ENCODE results near the gene LRRFIP1. TPM values are rescaled to one million over a fixed set of nuclear protein-coding genes. Genes with fewer than 3 reads are reported as not detected.
"Not testable (repeated sequence)": the region's sequence is repeated elsewhere in the genome, so short reads cannot be mapped to it uniquely, and the experiment has no call there.

Gene LRRFIP1
- polyA plus RNA-seq, 1 donor from 2014 or later: 123 TPM

DNA sequence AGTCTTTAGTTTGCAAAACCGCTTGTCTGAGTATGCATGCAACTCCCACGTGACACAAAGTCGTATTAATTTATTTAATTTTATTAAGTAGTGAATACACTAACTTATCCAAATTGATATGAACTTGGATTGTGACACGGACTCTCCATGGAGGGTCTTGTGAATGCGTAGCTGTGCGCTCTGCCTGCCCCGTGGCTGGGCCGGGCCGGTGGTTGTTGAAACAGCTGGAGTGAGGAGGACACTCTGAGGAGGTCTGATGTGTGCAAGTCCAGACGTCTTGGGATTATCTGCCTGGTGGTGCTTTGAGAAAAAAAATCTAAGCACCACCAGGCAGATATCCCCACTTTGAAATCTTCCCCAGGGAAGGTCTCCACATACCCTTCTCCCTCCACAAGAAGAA, 130.2 kb downstream of the LRRFIP1 start:
- H3K27ac Mint-ChIP-seq: no peak overlapping the region
- no peak overlapping the region for H3K4me3 Mint-ChIP-seq
- no peaks in the 10 kb centered on the region for H3K27me3 Mint-ChIP-seq
- peaks cover 6% of the 10 kb centered on the region for H3K36me3 Mint-ChIP-seq
- no peaks in the 10 kb centered on the region for H3K9me3 Mint-ChIP-seq
- peaks cover 0 to 7% (median 2%) of the 10 kb centered on the region in 3 donors for H3K4me1 Mint-ChIP-seq

DNA sequence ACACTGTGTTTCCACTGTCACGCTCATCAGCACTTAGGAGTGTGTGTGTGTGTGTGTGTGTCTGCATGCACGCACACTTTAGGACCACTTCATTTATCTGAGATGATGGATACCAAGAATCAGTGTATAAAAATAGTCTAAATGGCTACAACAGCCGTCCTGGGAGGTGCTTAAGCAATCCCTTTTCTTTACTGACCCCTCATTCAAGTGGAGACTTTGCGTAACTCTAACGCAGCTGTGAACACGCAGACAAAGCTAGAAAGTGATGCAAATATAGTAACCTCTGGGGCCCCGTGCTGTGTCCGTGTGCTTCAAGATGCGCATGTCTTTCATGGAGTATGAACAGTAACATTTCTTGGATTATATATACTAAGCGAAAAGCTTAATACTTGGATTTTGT, 130.8 kb downstream of the LRRFIP1 start:
- Mint-ChIP-seq H3K27me3 (no peaks in the 10 kb centered on the region), H3K27ac (peak overlapping the region in 1 of 3 donors; percentile 47), H3K4me1 (peaks cover 0 to under 1% (median 0%) of the 10 kb centered on the region in 3 donors), H3K4me3 (no peak overlapping the region), H3K9me3 (no peaks in the 10 kb centered on the region), H3K36me3 (peaks cover 6% of the 10 kb centered on the region)

DNA sequence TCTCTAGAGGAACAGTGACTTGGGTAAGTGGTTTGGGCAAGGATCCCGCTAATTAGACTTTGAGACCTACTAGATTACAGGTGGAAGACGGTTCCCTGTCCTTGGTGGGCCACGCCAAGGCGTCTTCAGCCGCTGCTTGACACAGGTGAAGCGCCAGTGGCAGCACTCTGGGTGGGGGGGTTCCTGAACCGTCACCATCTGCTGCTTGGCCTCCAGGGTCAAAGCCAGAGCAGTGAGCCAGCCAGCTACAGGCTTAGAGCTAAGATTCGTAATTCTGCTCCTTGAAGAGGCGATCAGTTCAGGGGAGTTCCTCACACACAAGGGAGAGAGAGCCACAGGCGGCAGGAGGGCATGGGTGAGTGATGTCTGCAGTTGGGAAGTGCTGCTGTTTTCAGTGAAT, 131.8 kb downstream of the LRRFIP1 start:
- no peaks in the 10 kb centered on the region for H3K27me3 Mint-ChIP-seq
- H3K4me1 Mint-ChIP-seq: no peaks in the 10 kb centered on the region
- H3K9me3 Mint-ChIP-seq: no peaks in the 10 kb centered on the region
- no peak overlapping the region for H3K27ac Mint-ChIP-seq
- H3K36me3 Mint-ChIP-seq: peaks cover 9% of the 10 kb centered on the region
- no peak overlapping the region for H3K4me3 Mint-ChIP-seq

DNA sequence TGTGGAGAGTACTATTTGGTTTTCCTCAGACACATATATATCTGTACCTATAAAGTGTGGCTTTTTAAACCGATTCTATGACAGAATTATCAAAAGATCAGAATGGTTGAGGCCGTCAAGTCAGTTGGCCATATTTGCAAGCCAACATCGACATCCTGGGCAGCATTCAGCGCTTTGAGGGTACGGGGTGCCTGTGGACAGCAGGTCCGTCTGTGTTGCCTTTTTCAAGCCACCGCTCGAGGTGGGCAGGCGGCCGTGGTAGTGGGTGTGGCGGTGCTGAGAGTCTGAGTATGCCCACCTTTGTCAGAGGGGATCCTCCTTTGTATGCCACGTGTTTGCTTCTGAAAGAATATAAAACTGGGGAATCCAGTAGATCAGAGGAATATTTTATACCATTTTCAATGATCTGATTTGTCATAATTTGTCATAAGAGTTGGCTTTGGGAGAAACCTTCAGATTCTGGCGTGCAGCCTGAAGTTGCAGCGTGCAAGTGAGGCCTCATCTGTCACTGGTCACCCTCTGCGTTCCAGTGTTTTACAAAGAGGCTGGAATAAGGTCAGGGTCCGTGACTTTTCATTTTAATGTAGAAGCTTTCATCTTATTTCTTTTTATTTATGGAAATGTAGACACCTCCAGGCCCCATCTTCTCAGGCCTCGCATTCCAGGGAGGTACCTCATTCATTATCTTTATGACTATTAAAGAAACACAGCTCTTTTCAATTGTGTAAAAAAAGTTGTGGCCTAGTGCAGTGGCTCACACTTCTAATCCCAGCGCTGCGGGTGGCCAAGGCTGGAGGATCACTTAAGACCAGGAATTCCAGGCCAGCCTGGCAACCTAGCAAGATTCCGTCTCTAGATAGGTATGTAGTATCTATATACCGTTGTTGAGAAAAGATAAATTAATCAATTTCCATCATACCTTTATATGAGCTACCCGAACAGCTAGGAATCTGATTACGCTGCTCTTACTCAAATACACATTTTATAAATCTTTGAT, 133.4 kb downstream of the LRRFIP1 start:
- H3K9me3 Mint-ChIP-seq: no peaks in the 10 kb centered on the region
- H3K27ac Mint-ChIP-seq: peak overlapping the region in 1 of 3 donors; percentile 25
- H3K36me3 Mint-ChIP-seq: peaks cover 8% of the 10 kb centered on the region
- H3K4me3 Mint-ChIP-seq: peak overlapping the region in 1 of 4 donors; percentile 27
- no peaks in the 10 kb centered on the region for H3K27me3 Mint-ChIP-seq
- H3K4me1 Mint-ChIP-seq: peaks cover 0 to 1% (median 0%) of the 10 kb centered on the region in 3 donors

DNA sequence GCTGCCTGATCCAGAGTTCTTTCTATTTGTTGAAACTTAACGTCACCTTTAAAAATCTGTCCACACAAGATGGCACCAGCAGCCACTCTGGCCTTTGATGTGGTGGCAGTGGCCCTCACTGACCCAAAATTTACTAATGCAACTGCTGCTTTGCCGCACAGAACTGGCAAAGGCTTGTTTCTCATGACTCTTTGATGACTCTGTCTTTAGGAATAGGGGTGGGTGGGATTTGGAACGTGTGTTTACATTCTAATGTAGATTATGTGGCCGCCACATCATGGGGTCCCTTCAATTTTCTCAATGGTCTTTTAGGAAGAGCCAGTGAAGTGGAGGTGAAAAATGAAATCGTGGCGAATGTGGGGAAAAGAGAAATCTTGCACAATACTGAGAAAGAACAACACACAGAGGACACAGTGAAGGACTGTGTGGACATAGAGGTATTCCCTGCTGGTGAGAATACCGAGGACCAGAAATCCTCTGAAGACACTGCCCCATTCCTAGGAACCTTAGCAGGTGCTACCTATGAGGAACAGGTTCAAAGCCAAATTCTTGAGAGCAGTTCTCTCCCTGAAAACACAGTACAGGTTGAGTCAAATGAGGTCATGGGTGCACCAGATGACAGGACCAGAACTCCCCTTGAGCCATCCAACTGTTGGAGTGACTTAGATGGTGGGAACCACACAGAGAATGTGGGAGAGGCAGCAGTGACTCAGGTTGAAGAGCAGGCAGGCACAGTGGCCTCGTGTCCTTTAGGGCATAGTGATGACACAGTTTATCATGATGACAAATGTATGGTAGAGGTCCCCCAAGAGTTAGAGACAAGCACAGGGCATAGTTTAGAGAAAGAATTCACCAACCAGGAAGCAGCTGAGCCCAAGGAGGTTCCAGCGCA, 135.2 kb downstream of the LRRFIP1 start:
- not testable (repeated sequence) for H3K27me3 Mint-ChIP-seq, H3K36me3 Mint-ChIP-seq, H3K4me1 Mint-ChIP-seq, H3K9me3 Mint-ChIP-seq, H3K4me3 Mint-ChIP-seq
- H3K27ac Mint-ChIP-seq: peak overlapping the region in 1 of 3 donors; percentile 37

DNA sequence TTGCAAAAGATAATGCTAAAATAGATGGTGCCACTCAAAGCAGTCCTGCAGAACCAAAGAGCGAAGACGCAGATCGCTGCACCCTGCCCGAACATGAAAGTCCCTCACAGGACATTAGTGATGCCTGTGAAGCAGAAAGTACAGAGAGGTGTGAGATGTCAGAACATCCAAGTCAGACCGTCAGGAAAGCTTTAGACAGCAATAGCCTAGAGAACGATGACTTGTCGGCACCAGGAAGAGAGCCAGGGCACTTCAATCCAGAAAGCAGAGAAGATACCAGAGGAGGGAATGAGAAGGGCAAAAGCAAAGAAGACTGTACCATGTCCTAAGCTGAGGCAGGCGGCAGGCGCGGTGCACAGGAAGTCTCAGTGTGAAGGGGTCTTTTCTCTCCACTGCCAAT, 136.4 kb downstream of the LRRFIP1 start:
- Mint-ChIP-seq H3K4me3 (no peak overlapping the region), H3K36me3 (peaks cover 5% of the 10 kb centered on the region), H3K27me3 (no peaks in the 10 kb centered on the region), H3K9me3 (no peaks in the 10 kb centered on the region), H3K27ac (no peak overlapping the region), H3K4me1 (peaks cover 0 to 1% (median 0%) of the 10 kb centered on the region in 3 donors)

DNA sequence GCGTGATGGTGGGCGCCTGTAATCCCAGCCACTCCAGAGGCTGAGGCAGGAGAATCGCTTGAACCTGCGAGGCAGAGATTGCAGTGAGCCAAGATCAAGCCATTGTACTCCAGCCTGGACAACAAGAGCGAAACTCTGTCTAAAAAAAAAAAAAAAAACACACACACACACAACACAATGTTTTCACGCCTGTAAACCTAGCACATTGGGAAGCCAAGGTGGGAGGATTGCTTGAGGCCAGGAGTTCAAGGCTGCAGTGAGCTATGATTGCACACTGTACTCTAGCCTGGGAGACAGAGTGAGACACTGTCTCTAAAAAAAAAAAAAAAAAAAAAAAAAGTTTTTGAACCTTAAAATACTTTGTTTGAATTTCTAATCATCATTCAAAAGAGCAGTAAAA, 137.7 kb downstream of the LRRFIP1 start:
- not testable (repeated sequence) for H3K9me3 Mint-ChIP-seq, H3K4me1 Mint-ChIP-seq, H3K27me3 Mint-ChIP-seq, H3K36me3 Mint-ChIP-seq, H3K27ac Mint-ChIP-seq, H3K4me3 Mint-ChIP-seq

DNA sequence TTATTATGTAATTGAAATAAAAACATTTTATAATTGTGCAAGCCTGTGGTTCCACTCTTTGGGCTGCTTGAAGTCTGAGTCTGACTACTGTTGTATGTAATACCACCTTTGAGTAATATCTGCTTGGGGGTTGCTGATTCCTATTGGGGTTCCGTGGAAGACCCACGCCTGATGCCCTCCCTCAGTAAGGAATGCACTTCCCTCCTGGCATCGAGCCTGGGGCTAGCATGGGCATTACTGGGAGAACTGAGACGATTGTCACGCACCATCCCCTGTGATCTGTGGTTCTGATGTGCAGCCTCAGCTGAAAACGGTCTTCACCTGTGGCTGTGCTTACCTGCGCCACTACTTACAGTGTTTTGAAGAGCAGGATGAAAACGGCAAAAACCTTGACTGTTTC, 138.5 kb downstream of the LRRFIP1 start:
- Mint-ChIP-seq H3K4me1 (peaks cover 0 to 1% (median 0%) of the 10 kb centered on the region in 3 donors), H3K36me3 (peaks cover 5% of the 10 kb centered on the region), H3K9me3 (no peaks in the 10 kb centered on the region), H3K27ac (peak overlapping the region in 1 of 3 donors; percentile 28), H3K4me3 (no peak overlapping the region), H3K27me3 (no peaks in the 10 kb centered on the region)

DNA sequence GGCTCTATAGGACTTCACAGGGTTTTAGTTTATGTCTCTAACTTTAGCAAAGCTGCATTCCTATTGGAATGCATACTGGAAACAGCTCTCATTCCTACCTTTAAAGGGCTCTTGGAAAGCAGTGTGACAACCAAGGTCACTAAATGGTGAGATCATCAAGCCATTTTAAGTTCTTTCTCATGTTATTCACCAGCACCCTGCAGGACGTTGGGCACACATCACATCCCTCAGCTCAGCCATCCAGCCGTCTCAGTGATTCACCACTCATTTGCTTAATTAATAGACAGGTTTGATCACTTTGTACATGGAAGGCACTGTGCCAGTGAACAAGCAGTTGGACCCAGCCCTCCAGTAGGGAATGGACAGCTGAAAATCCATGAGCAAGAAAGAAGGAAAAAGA, 139.0 kb downstream of the LRRFIP1 start:
- Mint-ChIP-seq H3K4me3 (no peak overlapping the region), H3K4me1 (peaks cover 0 to 1% (median 0%) of the 10 kb centered on the region in 3 donors), H3K36me3 (peaks cover 5% of the 10 kb centered on the region), H3K9me3 (no peaks in the 10 kb centered on the region), H3K27ac (peak overlapping the region in 1 of 3 donors; percentile 28), H3K27me3 (no peaks in the 10 kb centered on the region)

DNA sequence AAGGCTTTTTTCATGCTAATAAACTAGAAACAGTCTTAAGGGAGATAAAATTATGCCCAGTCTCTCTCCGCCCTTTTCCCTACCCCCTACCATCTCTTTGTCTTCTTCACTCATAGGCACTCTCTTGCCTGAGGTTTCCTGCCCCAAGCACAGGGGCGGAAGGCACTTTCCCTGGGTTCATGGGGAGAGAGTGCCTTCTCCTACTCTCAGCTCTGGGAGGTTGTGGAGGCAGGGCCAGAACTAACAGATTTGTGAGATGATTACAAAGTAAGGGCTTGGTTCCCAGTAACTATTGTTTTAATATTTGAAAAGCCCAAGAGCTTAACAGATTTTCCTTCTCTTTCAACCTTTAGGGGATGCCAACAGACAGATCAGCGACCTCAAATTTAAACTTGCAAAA, 145.1 kb downstream of the LRRFIP1 start:
- H3K4me3 Mint-ChIP-seq: no peak overlapping the region
- no peaks in the 10 kb centered on the region for H3K4me1 Mint-ChIP-seq
- H3K36me3 Mint-ChIP-seq: peaks cover 11% of the 10 kb centered on the region
- H3K27ac Mint-ChIP-seq: no peak overlapping the region
- no peaks in the 10 kb centered on the region for H3K27me3 Mint-ChIP-seq
- H3K9me3 Mint-ChIP-seq: no peaks in the 10 kb centered on the region

DNA sequence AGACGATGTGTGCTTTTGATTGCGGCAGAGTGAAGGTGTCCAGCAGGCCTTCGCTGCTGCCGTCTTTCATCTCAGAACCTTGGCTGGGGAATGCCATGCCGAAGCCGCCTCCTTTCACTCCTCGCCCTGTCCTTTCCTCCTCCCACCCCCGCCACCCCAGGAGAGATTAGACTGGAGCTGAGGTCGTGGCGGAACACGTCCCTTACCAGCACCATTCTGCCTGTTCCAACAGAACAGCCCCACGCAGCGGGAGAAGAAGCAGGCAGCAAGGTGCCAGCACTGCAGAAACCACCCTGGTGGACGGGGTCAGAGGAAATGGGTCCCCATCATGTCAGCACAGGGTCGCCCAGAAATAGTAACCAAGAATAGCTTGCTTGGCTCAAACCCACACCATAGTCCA, 146.4 kb downstream of the LRRFIP1 start:
- H3K27ac Mint-ChIP-seq: no peak overlapping the region
- no peaks in the 10 kb centered on the region for H3K4me1 Mint-ChIP-seq
- no peaks in the 10 kb centered on the region for H3K27me3 Mint-ChIP-seq
- no peak overlapping the region for H3K4me3 Mint-ChIP-seq
- H3K9me3 Mint-ChIP-seq: peaks cover 0 to 1% (median 0%) of the 10 kb centered on the region in 3 donors
- peaks cover 14% of the 10 kb centered on the region for H3K36me3 Mint-ChIP-seq

DNA sequence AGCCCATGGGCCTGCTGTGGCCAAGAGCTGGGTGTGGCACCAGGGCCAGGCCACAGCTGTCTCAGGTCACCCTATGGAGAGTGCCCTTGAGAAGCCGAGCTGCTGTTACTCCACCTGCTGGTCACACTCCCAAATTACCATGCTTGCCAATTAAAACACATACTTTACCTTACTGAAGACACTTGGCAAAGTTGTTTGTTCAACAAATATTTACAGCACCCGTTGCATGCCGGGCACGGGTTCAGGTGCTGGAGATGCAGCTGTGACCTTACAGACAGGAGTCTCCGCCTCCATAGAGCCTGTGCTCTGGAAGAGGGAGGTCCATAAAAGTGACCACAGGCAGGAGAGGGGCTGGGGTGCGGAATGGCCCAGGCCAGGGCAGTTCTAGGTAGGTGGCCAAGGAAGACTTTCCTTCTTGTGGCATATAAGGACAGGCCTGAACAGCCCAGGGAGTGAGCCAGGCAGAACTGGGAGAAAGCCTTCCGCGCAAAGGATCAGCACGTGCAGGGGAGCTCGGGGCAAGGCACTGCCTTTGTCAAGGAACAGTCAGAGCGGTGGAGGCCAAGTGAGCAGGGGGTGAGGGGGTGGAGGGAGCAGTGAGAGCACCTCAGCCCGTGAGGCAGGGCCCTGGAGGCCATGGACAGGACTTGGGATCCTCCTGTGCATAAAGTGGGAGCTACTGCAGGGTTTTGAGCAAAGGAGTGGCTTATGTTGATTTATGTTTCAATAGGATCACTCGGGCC, 147.6 kb downstream of the LRRFIP1 start:
- Mint-ChIP-seq H3K4me3 (peak overlapping the region in 1 of 4 donors; percentile 84), H3K9me3 (peaks cover 0 to 1% (median 0%) of the 10 kb centered on the region in 3 donors), H3K27ac (peak overlapping the region in 2 of 3 donors; percentile 29 to 67), H3K27me3 (no peaks in the 10 kb centered on the region), H3K4me1 (no peaks in the 10 kb centered on the region), H3K36me3 (peaks cover 20% of the 10 kb centered on the region)

DNA sequence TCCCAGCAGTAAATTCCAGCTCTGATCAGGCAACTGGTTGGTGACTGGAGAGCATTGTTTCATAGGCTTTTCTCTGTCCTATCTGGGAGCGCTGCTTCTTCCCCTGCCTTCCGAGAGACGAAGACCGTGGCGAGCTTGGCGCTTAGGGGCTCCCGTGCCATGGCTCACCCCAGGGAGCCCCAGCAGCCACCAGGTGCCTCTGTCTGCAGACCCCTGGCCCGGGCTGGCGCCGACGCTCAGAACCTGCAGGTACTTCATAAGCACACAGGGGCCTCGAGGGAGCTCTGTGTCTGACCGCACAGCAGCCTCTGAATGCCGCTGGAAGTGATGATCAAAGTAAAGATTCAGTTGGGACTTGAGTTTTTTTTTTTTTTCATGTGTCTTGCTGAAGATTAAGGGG, 152.1 kb downstream of the LRRFIP1 start:
- no peak overlapping the region for H3K27ac Mint-ChIP-seq
- peaks cover 0 to 5% (median 3%) of the 10 kb centered on the region in 3 donors for H3K9me3 Mint-ChIP-seq
- H3K4me1 Mint-ChIP-seq: no peaks in the 10 kb centered on the region
- no peak overlapping the region for H3K4me3 Mint-ChIP-seq
- peaks cover 37% of the 10 kb centered on the region for H3K36me3 Mint-ChIP-seq
- H3K27me3 Mint-ChIP-seq: no peaks in the 10 kb centered on the region

DNA sequence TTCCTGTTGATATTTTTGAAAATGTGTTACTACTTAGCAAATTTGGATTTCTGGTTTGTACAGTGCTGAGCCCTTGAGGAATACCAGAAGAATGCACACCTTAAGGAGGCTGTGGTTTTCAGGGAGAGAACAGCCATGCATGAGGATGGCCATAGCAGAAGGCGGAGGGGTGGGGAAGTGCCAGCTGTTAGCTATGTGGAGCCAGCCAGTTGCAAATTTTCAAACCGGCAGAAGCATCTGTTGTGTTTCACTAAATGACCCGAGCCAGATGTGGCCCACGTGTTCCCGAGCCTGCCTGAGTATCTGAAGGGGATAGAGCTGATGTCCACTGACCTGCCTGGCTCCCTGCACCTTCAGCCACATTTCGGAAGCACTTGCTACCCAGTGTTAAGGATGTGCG, 154.8 kb downstream of the LRRFIP1 start:
- H3K27ac Mint-ChIP-seq: no peak overlapping the region

More for the DNA sequence above, 154.8 kb downstream of the LRRFIP1 start:
- Mint-ChIP-seq H3K9me3 (peaks cover 3 to 13% (median 5%) of the 10 kb centered on the region in 3 donors), H3K27me3 (no peaks in the 10 kb centered on the region), H3K4me3 (peak overlapping the region in 1 of 4 donors; percentile 74), H3K4me1 (no peaks in the 10 kb centered on the region), H3K36me3 (peaks cover 39% of the 10 kb centered on the region)

Measured in IgD-negative memory B cell (primary cell).